HCT116 (cell line): ENCODE data around the gene MAGEA9. TPM values are rescaled to one million over a fixed set of nuclear protein-coding genes. Genes with fewer than 3 reads are reported as not detected.

Source experiments
- ATAC-seq: fragments of 200-7000 bp; cut with Tn5 transposase; 2 replicates; pipeline ENCODE4 v1.9.1; 2020; ENCODE audit warnings: mild to moderate bottlenecking, moderate library complexity
- BruUV-seq: library from RNA; stranded (reverse); fragments of 400-500 nt; replicated peaks from 2 replicates; lab custom pipeline; 2021; lab: Mats Ljungman, UMichigan
- CTCF ChIA-PET: fragments of 300-600 bp; sonication (Branson Sonifier 250); formaldehyde crosslinking; loops from one replicate; lab custom pipeline; 2021; ENCODE audit warnings: antibody characterized with exemption; lab: Charles Lee
- POLR2A ChIA-PET: fragments of 300-600, 350-600 bp; sonication (Branson Sonifier 250); formaldehyde crosslinking; loops from one replicate; lab custom pipeline; 2021; ENCODE audit warnings: antibody characterized with exemption; lab: Charles Lee
- RAD21 ChIA-PET, 2 experiments: fragments of 300-600 bp; sonication (Branson Sonifier 250); formaldehyde crosslinking; loops; one replicate each; lab custom pipeline; 2023; ENCODE audit warnings: low total read pairs in 2 of 2; ENCODE audit not compliant: uncharacterized antibody in 2 of 2, unreplicated experiment in 2 of 2, low non-redundant PET in 1 of 2; lab: Charles Lee
- DNase-seq: peaks from one replicate; pipeline ENCODE4 v3.0.0-alpha.2; 2010; ENCODE audit warnings: low read depth, low spot score
- H2AFZ ChIP-seq: fragments of 200-600 bp; shearing (Covaris generic), sonication (generic); 2 replicates; pipeline ENCODE4 v1.6.1; 2017; ENCODE audit warnings: low read depth, mixed run types, mixed read lengths, antibody characterized with exemption, low read length; ENCODE audit not compliant: poor library complexity, severe bottlenecking
- H3K27ac ChIP-seq: 2 replicates; pipeline ENCODE4 v1.5.1; 2012; ENCODE audit warnings: low read depth, low read length
- H3K27me3 ChIP-seq: fragments of 200-600 bp; sonication (generic); 2 replicates; pipeline ENCODE4 v1.6.1; 2016; ENCODE audit warnings: mixed run types, low read length, mixed read lengths; ENCODE audit not compliant: insufficient read depth
- H3K36me3 ChIP-seq, 2 experiments: fragments of 200-500 bp in 1 of 2; fragments of 200-600 bp in 1 of 2; sonication (Bioruptor generic) in 1 of 2; sonication (generic) in 1 of 2; 2 replicates each; pipeline versions ENCODE4 v1.5.1 to v1.6.1; 2014 to 2016; ENCODE audit warnings: low read length in 2 of 2, inconsistent platforms in 1 of 2, mixed read lengths in 1 of 2, mixed run types in 1 of 2; ENCODE audit not compliant: insufficient read depth in 2 of 2, control insufficient read depth in 1 of 2
- H3K4me1 ChIP-seq, 2 experiments: fragments of 200-600 bp in 1 of 2; sonication (generic) in 1 of 2; 2 replicates each; pipeline versions ENCODE4 v1.5.1 to v1.6.1; 2012 to 2017; ENCODE audit warnings: low read length in 2 of 2, inconsistent platforms in 1 of 2, mild to moderate bottlenecking in 1 of 2, mixed read lengths in 1 of 2, mixed run types in 1 of 2, moderate library complexity in 1 of 2; ENCODE audit not compliant: insufficient read depth in 2 of 2, control insufficient read depth in 1 of 2
- H3K4me2 ChIP-seq: fragments of 200-600 bp; sonication (generic); 2 replicates; pipeline ENCODE4 v1.6.1; 2017; ENCODE audit warnings: mixed run types, low read length, mixed read lengths
- H3K4me3 ChIP-seq, 2 experiments: fragments of 200-600 bp in 1 of 2; sonication (generic) in 1 of 2; replicated peaks in 1 of 2; 2 replicates each; pipeline ENCODE4 v1.5.1; 2011 to 2016; ENCODE audit warnings: low read length in 2 of 2, control low read depth in 1 of 2, low read depth in 1 of 2, mild to moderate bottlenecking in 1 of 2, mixed read lengths in 1 of 2, mixed run types in 1 of 2
- H3K79me2 ChIP-seq: fragments of 200-600 bp; sonication (generic); 2 replicates; pipeline ENCODE4 v1.6.1; 2017; ENCODE audit warnings: mild to moderate bottlenecking, mixed run types, low read length, moderate library complexity, mixed read lengths; ENCODE audit not compliant: insufficient read depth
- H3K9ac ChIP-seq: fragments of 200-600 bp; sonication (generic); 2 replicates; pipeline ENCODE4 v1.6.1; 2016; ENCODE audit warnings: low read length, mixed read lengths
- H3K9me2 ChIP-seq: fragments of 200-600 bp; sonication (generic), shearing (Covaris generic); 2 replicates; pipeline ENCODE4 v1.6.1; 2017; ENCODE audit warnings: mixed run types, mild to moderate bottlenecking, moderate library complexity; ENCODE audit not compliant: insufficient read depth
- H3K9me3 ChIP-seq, 2 experiments: fragments of 200-500 bp in 1 of 2; fragments of 200-600 bp in 1 of 2; sonication (Bioruptor generic) in 1 of 2; sonication (generic) in 1 of 2; 2 replicates each; pipeline ENCODE4 v1.6.1; 2014 to 2017; ENCODE audit warnings: low read length in 2 of 2, mixed read lengths in 2 of 2, inconsistent platforms in 1 of 2, low read depth in 1 of 2, mild to moderate bottlenecking in 1 of 2, mixed run types in 1 of 2, moderate library complexity in 1 of 2; ENCODE audit not compliant: control insufficient read depth in 1 of 2, insufficient read depth in 1 of 2
- H4K20me1 ChIP-seq: fragments of 200-600 bp; sonication (generic), shearing (Covaris generic); 2 replicates; pipeline ENCODE4 v1.6.1; 2017; ENCODE audit warnings: mixed run types, mild to moderate bottlenecking, moderate library complexity; ENCODE audit not compliant: insufficient read depth
- CBX3 ChIP-seq: IDR thresholded peaks from 2 replicates; pipeline ENCODE4 v1.6.1; 2012; ENCODE audit warnings: low read depth
- EZH2 ChIP-seq: fragments of 200-600 bp; sonication (generic); IDR thresholded peaks from 2 replicates; pipeline ENCODE4 v1.6.1; 2017; ENCODE audit warnings: antibody characterized with exemption, mixed run types
- FOSL1 ChIP-seq: IDR thresholded peaks from 2 replicates; pipeline ENCODE4 v1.6.1; 2012; ENCODE audit warnings: low read depth
- JUND ChIP-seq: IDR thresholded peaks from 2 replicates; pipeline ENCODE4 v1.6.1; 2012
- POLR2AphosphoS5 ChIP-seq: IDR thresholded peaks from 2 replicates; pipeline ENCODE4 v1.6.1; 2011; ENCODE audit warnings: mild to moderate bottlenecking, low read depth, low read length, moderate library complexity
- SP1 ChIP-seq: IDR thresholded peaks from 2 replicates; pipeline ENCODE4 v1.6.1; 2012; ENCODE audit warnings: low read depth
- SRF ChIP-seq: IDR thresholded peaks from 2 replicates; pipeline ENCODE4 v1.6.1; 2012; ENCODE audit warnings: low read depth
- YY1 ChIP-seq: IDR thresholded peaks from 2 replicates; pipeline ENCODE4 v1.6.1; 2011; ENCODE audit warnings: low read length, low read depth, moderate library complexity, mild to moderate bottlenecking; ENCODE audit not compliant: insufficient replicate concordance; ENCODE audit errors: extremely low read depth
- ZFX ChIP-seq: fragments of 450-650 bp; IDR thresholded peaks from 2 replicates; pipeline ENCODE4 v1.6.1; 2017
- ZNF274 ChIP-seq: fragments of 200-500 bp; sonication (Bioruptor generic); IDR thresholded peaks from 2 replicates; pipeline ENCODE4 v1.6.1; 2014; ENCODE audit warnings: mild to moderate bottlenecking, low read depth, low read length, inconsistent platforms
- intact Hi-C: fragments of 100-400 bp; cut with micrococcal nuclease; formaldehyde crosslinking; loops from 2 replicates; pipeline ENCODE4 v1.10.0; 2022
- total RNA-seq: library from RNA; stranded (reverse); gene quantifications from one replicate; pipeline ENCODE4 v1.2.1, GENCODE V29; 2021; ENCODE audit not compliant: unreplicated experiment
- TF ChIP-seq, protein P1 (sequence below), 3 experiments: fragments of 200-600 bp in 1 of 3; sonication (generic) in 1 of 3; IDR thresholded peaks in 2 of 3; conservative IDR thresholded peaks in 1 of 3; 2 replicates each; pipeline ENCODE4 v1.5.1; 2012 to 2017; ENCODE audit warnings: low read depth in 2 of 3, low read length in 2 of 3, antibody characterized with exemption in 1 of 3, borderline replicate concordance in 1 of 3, control low read depth in 1 of 3, mild to moderate bottlenecking in 1 of 3, mixed read lengths in 1 of 3, mixed run types in 1 of 3, moderate library complexity in 1 of 3; ENCODE audit not compliant: insufficient read depth in 1 of 3

Gene MAGEA9
- total RNA-seq, 1 experiment from 2014 or later = not detected

- Histone ChIP-seq H3K27ac (no peak overlapping the region), H4K20me1 (no peaks in the 10 kb centered on the region), H3K4me1 (no peaks in the 10 kb centered on the region), H3K36me3 (no peaks in the 10 kb centered on the region), H3K79me2 (no peaks in the 10 kb centered on the region), H3K4me2 (no peak overlapping the region), H3K27me3 (no peaks in the 10 kb centered on the region), H3K9me3 (no peaks in the 10 kb centered on the region), H3K9me2 (no peaks in the 10 kb centered on the region)
- ATAC-seq = no peak
- POLR2A ChIA-PET = no interaction called here
- no TSS peak for BruUV-seq
- no peak for DNase-seq
- no peak for TF ChIP-seq ZFX
- no peak for TF ChIP-seq POLR2AphosphoS5
- TF ChIP-seq SRF = no peak
- no peak for TF ChIP-seq SP1
- TF ChIP-seq ZNF274 = no peak
- TF ChIP-seq YY1 = no peak
- no peak for TF ChIP-seq JUND
- TF ChIP-seq FOSL1 = no peak
- no peak for TF ChIP-seq EZH2
- TF ChIP-seq, protein P1, sequence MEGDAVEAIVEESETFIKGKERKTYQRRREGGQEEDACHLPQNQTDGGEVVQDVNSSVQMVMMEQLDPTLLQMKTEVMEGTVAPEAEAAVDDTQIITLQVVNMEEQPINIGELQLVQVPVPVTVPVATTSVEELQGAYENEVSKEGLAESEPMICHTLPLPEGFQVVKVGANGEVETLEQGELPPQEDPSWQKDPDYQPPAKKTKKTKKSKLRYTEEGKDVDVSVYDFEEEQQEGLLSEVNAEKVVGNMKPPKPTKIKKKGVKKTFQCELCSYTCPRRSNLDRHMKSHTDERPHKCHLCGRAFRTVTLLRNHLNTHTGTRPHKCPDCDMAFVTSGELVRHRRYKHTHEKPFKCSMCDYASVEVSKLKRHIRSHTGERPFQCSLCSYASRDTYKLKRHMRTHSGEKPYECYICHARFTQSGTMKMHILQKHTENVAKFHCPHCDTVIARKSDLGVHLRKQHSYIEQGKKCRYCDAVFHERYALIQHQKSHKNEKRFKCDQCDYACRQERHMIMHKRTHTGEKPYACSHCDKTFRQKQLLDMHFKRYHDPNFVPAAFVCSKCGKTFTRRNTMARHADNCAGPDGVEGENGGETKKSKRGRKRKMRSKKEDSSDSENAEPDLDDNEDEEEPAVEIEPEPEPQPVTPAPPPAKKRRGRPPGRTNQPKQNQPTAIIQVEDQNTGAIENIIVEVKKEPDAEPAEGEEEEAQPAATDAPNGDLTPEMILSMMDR (IDR thresholded peaks at IDR 0.05 in 2 of 3, conservative IDR thresholded peaks at IDR 0.05 in 1 of 3; ENCODE audit: borderline replicate concordance in 1 of 3, insufficient read depth in 1 of 3, low read depth in 2 of 3, low read length in 2 of 3) = no peak
- TF ChIP-seq CBX3 = no peak
- TF ChIP-seq, all 23 proteins: peak for 0
- H2AFZ ChIP-seq = no peak overlapping the region
- CTCF ChIA-PET = no interaction called here
- no peak overlapping the region for H3K4me3 ChIP-seq
- H3K9ac ChIP-seq = no peak overlapping the region
- RAD21 ChIA-PET = no interaction called here
- intact Hi-C loops = no loop called here
These were observed 18.2 kb downstream of the MAGEA9 start for GRCh38 chrX:149799938-149800337.
